ENCODE measurements around the gene BTF3L4. TPM values are rescaled to one million over a fixed set of nuclear protein-coding genes. Genes with fewer than 3 reads are reported as not detected.
"Not testable (repeated sequence)": the region's sequence is repeated elsewhere in the genome, so short reads cannot be mapped to it uniquely, and the experiment has no call there.

Gene BTF3L4
- total RNA-seq: 40.6 and 41.1 TPM in 2 replicates

DNA sequence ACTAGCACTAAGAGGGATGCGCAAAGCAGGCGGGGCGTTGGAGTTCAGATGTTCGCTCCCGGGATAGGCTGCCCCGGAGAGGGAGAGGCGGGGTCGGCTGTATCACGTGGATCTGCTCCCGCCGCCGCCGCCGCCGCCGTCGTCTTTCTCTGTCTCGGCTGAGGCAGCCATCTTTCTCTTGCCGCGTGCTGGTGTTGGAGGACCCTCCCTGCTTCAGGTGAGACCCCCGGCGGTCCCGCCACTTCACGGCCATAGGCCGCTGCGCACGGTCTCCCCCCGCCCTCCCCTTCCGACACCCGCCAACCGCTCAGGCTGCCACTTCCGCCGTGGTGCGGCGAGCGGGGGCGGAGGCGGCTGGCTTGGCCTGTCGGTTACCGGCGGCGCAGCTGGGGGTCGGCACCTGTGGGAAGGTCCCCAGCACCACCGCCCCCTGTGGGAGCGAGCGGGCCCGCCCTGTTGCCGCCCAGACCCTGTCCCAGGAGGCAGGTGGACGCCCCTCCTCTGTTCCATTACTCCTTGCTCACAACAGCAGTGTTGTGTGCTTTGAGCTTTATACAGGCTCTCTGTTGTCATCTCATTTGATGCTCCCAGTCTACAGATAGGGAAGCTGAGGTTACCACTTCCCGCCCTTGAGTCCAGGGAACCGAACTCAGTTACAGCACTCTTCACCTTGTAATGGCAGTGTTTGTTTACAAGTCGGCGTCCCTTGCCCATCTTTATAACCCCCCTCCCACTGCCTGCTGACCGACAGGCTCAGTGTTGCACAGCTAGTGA lies at the start of gene BTF3L4:
BTF3L4 (plus strand) TSS at position 133 of the 774 bp plus-strand sequence. CDS start 3,553 bp downstream, outside the sequence.
- peak; percentile 66 for DNase-seq (ENCODE audit: low read depth, low spot score)

DNA sequence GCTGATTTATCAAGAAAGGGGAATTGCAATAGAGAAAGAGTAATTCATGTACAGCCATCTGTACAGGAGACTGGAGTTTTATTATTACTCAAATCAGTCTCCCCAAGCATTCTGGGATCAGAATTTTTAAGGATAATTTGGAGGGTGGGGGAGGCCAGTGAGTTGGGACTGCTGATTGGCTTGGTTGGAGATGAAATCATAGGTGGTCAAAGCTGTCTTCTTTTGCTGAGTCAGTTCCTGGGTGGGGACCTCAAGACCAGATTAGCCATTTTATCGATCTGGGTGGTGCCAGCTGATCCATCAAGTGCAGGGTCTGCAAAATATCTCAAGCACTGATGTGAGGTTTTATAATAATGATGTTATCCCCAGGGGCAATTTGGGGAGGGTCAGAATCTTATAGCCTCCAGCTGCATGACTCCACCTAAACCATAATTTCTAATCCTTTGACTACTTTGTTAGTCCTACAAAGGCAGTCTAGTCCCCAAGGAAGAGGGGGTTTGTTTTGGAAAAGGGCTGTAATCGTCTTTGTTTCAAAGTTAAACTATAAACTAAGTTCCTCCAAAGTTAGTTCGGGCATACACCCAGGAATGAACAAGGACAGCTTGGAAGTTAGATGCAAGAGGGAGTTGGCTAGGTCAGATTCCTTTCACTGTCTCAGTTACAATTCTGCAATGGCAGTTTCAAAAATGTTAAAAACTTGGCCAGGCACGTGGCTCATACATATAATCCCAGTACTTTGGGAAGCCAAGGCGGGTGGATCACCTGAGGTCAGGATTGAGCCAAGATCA lies 48.7 kb upstream of the BTF3L4 start:
- DNase-seq (ENCODE audit: low read depth, low spot score): no peak

DNA sequence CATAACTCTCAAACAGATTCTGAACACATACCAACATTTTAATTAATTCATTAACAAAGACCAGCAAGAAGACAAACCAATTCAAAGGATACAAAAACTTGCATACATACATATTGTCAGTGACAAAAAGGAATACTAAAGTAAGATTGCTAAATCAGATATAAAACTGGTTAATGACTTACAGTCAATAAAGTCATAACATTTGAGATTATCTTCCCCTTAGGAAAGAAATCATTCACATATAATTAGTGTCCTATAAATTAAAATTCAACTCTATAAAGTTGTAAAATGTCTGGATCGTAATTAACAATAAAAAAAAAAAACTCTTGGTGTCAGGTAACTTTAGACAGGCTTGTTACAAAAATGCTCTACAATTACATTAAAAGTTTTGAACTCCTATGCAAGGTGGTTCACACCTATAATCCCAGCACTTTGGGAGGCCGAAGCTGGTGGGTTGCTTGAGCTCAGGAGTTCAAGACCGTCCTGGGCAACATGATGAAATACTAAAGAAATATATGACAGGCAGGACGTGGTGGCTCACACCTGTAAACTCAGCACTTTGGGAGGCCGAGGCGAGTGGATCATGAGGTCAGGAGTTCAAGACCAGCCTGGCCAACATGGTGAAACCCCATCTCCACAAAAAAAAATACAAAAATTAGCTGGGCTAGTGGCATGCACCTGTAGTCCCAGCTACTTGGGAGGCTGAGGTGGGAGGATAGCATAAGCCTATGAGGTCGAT lies 47.9 kb upstream of the BTF3L4 start:
- no peak for DNase-seq (ENCODE audit: low read depth, low spot score)

- DNase-seq (ENCODE audit: low read depth, low spot score): peak; percentile 61
These were observed 34.0 kb upstream of the BTF3L4 start for GRCh38 chr1:52022133-52022532.

DNA sequence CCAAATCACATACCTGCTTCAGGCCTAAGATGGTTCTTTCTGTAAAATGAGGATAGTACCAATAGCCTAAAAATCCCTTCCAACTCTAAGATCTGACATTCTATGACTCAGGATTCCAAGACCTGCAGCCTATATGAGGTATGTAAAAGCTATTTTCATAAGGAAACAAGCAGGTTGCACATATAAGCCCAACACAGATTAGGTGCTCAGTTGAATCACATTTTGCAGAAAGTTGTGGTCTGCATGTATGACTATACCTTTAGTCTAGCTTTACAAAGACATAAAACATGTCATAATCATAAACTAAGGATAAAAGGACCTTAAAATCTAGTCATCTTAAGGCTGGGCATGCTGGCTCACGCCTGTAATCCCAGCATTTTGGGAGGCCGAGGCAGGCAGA lies 29.8 kb upstream of the BTF3L4 start:
- no peak for DNase-seq (ENCODE audit: low read depth, low spot score)

DNA sequence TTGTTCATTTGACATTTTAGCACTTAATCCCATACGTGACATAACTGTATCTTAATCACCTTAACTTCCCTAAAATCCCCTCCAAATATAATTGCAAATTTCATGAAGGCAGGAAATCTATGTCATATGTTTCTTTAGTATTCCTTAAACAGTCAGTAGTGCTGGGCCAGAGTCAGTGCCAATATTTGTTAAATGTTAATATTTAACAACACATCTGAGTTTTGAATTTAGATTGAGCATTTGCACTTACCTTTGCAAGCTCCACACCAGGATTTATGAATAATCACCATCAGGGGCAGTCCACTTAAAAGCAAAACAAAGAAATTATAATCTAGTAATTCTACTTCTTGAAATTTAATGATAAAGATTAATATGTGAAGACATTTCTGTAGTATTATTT lies 27.8 kb upstream of the BTF3L4 start:
- no peak for DNase-seq (ENCODE audit: low read depth, low spot score)

- not testable (repeated sequence) for DNase-seq (ENCODE audit: low read depth, low spot score)
These were observed 27.3 kb upstream of the BTF3L4 start for GRCh38 chr1:52028839-52029238.

- DNase-seq (ENCODE audit: low read depth, low spot score): no peak
These were observed 23.8 kb upstream of the BTF3L4 start for GRCh38 chr1:52032124-52032784.

GRCh38 chr1:52032785-52033131 lies 23.3 kb upstream of the BTF3L4 start:
- DNase-seq (ENCODE audit: low read depth, low spot score): no peak

- DNase-seq (ENCODE audit: low read depth, low spot score): peak; percentile 79
These were observed 22.7 kb upstream of the BTF3L4 start, which contains the start of gene KTI12 for GRCh38 chr1:52033190-52034049. Gene KTI12, minus strand, starts transcription at chr1:52033810. Its CDS starts 49 bp downstream, at chr1:52033761.

- no peak for DNase-seq (ENCODE audit: low read depth, low spot score)
These were observed 22.1 kb upstream of the BTF3L4 start for GRCh38 chr1:52034050-52034384.

DNA sequence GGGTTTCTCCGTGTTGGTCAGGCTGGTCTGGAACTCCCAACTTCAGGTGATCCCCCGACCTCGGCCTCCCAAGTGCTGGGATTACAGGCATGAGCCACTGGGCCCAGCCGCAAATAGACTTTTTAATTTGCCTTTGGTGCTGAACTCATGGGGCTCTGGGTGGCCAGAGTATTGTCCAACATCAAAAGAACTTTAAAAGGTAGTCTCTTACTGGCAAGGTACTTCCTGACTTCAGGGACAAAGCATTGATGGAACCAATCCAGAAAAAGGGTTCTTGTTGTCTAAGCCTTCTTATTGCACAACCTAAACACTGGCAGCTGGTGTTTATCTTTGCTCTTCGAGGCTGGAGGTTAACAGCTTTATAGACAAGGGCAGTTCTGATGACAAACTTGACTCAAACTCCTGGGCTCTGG lies 18.7 kb upstream of the BTF3L4 start:
- no peak for DNase-seq (ENCODE audit: low read depth, low spot score)

GRCh38 chr1:52037909-52038308 lies 18.2 kb upstream of the BTF3L4 start:
- DNase-seq (ENCODE audit: low read depth, low spot score): no peak

- DNase-seq (ENCODE audit: low read depth, low spot score): no peak
These were observed 14.4 kb upstream of the BTF3L4 start for GRCh38 chr1:52041551-52042185.

GRCh38 chr1:52045236-52045635 lies 10.9 kb upstream of the BTF3L4 start:
- DNase-seq (ENCODE audit: low read depth, low spot score): no peak

- not testable (repeated sequence) for DNase-seq (ENCODE audit: low read depth, low spot score)
These were observed 10.4 kb upstream of the BTF3L4 start for GRCh38 chr1:52045666-52046195.

DNA sequence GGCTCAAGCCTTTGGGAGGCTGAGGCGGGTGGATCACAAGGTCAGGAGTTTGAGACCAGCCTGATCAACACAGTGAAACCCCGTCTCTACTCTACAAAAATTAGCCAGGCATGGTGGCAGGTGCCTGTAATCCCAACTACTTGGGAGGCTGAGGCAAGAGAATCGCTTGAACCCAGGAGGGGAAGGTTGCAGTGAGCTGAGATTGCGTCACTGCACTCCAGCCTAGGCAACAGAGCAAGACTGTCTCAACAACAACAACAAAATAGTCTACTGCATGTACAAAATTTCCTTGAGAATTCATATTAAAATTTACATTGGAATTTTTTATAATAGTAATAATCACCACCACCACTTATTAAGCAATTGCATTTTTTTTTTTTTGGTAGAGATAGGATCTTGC lies 6.8 kb upstream of the BTF3L4 start:
- DNase-seq (ENCODE audit: low read depth, low spot score): not testable (repeated sequence)

DNA sequence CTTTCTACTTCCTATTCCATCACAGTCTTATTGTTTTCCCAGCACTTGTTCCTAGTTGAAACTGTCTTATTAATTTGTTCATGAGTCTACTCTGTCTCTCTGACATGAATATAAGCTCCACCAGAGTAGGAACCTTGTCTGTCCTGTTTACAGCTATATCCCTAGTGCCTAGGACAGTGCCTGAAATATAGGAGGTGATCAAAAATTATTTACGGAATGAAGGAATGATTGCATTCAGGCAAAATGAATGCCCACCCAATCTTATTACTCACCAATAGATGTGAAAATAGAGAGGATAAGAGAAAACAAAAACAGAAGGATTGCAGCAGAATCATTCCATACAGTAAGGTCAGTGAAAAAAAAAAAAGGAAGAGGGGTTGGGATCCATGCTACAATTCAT lies 2.2 kb upstream of the BTF3L4 start:
- DNase-seq (ENCODE audit: low read depth, low spot score): no peak

DNA sequence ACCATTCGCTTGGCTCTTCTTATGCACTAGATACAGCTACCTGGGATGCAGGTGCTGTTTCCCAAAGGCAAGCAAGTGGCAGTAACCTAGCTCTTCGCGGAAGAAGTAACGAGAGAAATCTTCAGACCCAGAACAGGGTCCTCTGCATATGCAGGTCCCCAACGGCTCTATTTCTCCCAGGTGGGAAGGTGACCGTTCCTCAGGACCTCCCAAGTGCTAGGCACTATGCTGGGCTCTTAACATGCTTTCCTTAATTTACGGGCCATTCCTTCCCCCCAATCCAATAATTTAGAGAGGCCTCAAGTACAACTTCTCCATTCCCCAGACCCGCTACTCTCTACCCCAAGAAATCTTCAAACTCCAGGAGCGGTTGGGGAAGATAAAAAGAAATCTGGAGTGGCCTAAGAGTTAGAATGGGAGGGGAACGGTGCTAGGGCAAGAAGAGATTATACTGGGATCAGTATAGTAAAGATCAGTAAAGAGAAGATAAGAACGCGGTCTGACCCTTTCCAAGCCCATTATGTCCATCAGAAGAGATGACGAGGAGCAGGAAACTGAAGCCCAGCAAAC lies 1.5 kb upstream of the BTF3L4 start:
- no peak for DNase-seq (ENCODE audit: low read depth, low spot score)
